Neural progenitor cell (in vitro differentiated cells): ENCODE measurements around the gene AKAP9. TPM values are rescaled to one million over a fixed set of nuclear protein-coding genes. Genes with fewer than 3 reads are reported as not detected.

ENCODE experiments used
- DNase-seq: peaks from one replicate; pipeline ENCODE4 v3.0.0-alpha.2; 2016; ENCODE audit warnings: low spot score
- H2AFZ ChIP-seq: fragments of 200-600 bp; sonication (generic); replicated peaks from 2 replicates; pipeline ENCODE4 v1.6.1; 2016; ENCODE audit warnings: antibody characterized with exemption
- H3F3A ChIP-seq: fragments of 200-600 bp; sonication (generic); 2 replicates; pipeline ENCODE4 v1.6.1; 2016; ENCODE audit warnings: antibody characterized with exemption, low read depth
- H3K27ac ChIP-seq: fragments of 200-600 bp; sonication (generic); 2 replicates; pipeline ENCODE4 v1.5.1; 2016; ENCODE audit warnings: mild to moderate bottlenecking
- H3K27me3 ChIP-seq: fragments of 200-600 bp; sonication (generic); 2 replicates; pipeline ENCODE4 v1.6.1; 2016; ENCODE audit warnings: mild to moderate bottlenecking, moderate library complexity
- H3K36me3 ChIP-seq: fragments of 200-600 bp; sonication (generic); 2 replicates; pipeline ENCODE4 v1.5.1; 2016
- H3K4me1 ChIP-seq: fragments of 200-600 bp; sonication (generic); 2 replicates; pipeline ENCODE4 v1.6.1; 2016; ENCODE audit warnings: mixed run types
- H3K4me2 ChIP-seq: fragments of 200-600 bp; sonication (generic); 2 replicates; pipeline ENCODE4 v1.6.1; 2016
- H3K4me3 ChIP-seq: fragments of 200-600 bp; sonication (generic); 2 replicates; pipeline ENCODE4 v1.5.1; 2016
- H3K79me2 ChIP-seq: fragments of 200-600 bp; sonication (generic); 2 replicates; pipeline ENCODE4 v1.6.1; 2016; ENCODE audit warnings: low read depth
- H3K9ac ChIP-seq: fragments of 200-600 bp; sonication (generic); 2 replicates; pipeline ENCODE4 v1.6.1; 2016
- H3K9me3 ChIP-seq: fragments of 200-600 bp; sonication (generic); 2 replicates; pipeline ENCODE4 v1.5.1; 2016; ENCODE audit warnings: low read depth
- H4K20me1 ChIP-seq: fragments of 200-600 bp; sonication (generic); 2 replicates; pipeline ENCODE4 v1.6.1; 2016; ENCODE audit warnings: low read depth
- H3K27ac Mint-ChIP-seq: 3 replicates; pipeline ENCODE4 v1.8.0; 2021; ENCODE audit warnings: mixed read lengths
- H3K27me3 Mint-ChIP-seq: 2 replicates; pipeline ENCODE4 v1.8.0; 2022; ENCODE audit warnings: low read depth, mild to moderate bottlenecking, inconsistent platforms, moderate library complexity, mixed read lengths; ENCODE audit not compliant: insufficient read depth
- H3K36me3 Mint-ChIP-seq: 3 replicates; pipeline ENCODE4 v1.8.0; 2021; ENCODE audit warnings: mixed read lengths
- H3K4me1 Mint-ChIP-seq: 3 replicates; pipeline ENCODE4 v1.8.0; 2021; ENCODE audit warnings: mixed read lengths
- H3K4me3 Mint-ChIP-seq: 3 replicates; pipeline ENCODE4 v1.8.0; 2021; ENCODE audit warnings: mild to moderate bottlenecking, moderate library complexity, mixed read lengths
- H3K9me3 Mint-ChIP-seq: 3 replicates; pipeline ENCODE4 v1.8.0; 2020; ENCODE audit warnings: mixed read lengths
- EZH2 ChIP-seq: fragments of 200-600 bp; sonication (generic); IDR thresholded peaks from 2 replicates; pipeline ENCODE4 v1.6.1; 2017; ENCODE audit warnings: antibody characterized with exemption, mild to moderate bottlenecking, moderate library complexity
- EZH2phosphoT487 ChIP-seq: fragments of 200-600 bp; sonication (generic); IDR thresholded peaks from 2 replicates; pipeline ENCODE4 v1.6.1; 2017; ENCODE audit warnings: antibody characterized with exemption
- total RNA-seq: library from RNA; depleted of rRNA; stranded (reverse); fragments of >200 nt; gene quantifications from 2 replicates; pipeline ENCODE4 v1.2.3, GENCODE V29; 2015; ENCODE audit warnings: low replicate concordance
- TF ChIP-seq, protein P1 (sequence below): fragments of 200-600 bp; sonication (generic); IDR thresholded peaks from 2 replicates; pipeline ENCODE4 v1.5.1; 2017; ENCODE audit warnings: antibody characterized with exemption, mild to moderate bottlenecking

Gene AKAP9
- total RNA-seq, 1 donor from 2014 or later, result 93.4 TPM

DNA sequence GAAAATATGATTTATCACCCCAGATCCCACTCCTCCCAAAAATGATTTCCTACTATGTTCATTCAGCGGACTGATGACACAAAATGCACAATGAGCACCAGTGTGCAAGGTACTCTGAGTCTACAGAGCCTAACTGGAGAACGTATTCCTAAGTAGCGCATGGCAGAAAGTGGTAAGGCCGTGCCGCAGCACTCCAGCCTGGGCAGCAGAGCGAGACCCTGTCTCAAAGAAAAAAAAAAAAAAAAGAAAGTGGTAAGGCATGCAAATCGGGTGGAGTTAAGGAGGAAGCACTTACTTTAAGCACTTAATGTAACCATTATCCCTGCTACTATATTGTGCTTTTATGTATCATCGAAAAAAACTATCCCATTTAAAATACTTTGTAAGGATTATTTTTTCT lies 168.2 kb downstream of the AKAP9 start:
- Mint-ChIP-seq H3K4me3 (no peak overlapping the region), H3K27me3 (no peaks in the 10 kb centered on the region), H3K36me3 (peaks cover 32% of the 10 kb centered on the region), H3K9me3 (no peaks in the 10 kb centered on the region), H3K4me1 (no peaks in the 10 kb centered on the region), H3K27ac (no peak overlapping the region)
- H3F3A ChIP-seq, result peaks cover 30% of the 10 kb centered on the region
- H3K4me3 ChIP-seq, result no peak overlapping the region
- H3K79me2 ChIP-seq, result no peaks in the 10 kb centered on the region
- peaks cover 23% of the 10 kb centered on the region for H3K36me3 ChIP-seq
- H3K4me2 ChIP-seq, result no peak overlapping the region
- TF ChIP-seq, protein P1, sequence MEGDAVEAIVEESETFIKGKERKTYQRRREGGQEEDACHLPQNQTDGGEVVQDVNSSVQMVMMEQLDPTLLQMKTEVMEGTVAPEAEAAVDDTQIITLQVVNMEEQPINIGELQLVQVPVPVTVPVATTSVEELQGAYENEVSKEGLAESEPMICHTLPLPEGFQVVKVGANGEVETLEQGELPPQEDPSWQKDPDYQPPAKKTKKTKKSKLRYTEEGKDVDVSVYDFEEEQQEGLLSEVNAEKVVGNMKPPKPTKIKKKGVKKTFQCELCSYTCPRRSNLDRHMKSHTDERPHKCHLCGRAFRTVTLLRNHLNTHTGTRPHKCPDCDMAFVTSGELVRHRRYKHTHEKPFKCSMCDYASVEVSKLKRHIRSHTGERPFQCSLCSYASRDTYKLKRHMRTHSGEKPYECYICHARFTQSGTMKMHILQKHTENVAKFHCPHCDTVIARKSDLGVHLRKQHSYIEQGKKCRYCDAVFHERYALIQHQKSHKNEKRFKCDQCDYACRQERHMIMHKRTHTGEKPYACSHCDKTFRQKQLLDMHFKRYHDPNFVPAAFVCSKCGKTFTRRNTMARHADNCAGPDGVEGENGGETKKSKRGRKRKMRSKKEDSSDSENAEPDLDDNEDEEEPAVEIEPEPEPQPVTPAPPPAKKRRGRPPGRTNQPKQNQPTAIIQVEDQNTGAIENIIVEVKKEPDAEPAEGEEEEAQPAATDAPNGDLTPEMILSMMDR, result no peak
- no peak for TF ChIP-seq EZH2
- no peak for TF ChIP-seq EZH2phosphoT487
- DNase-seq, result no peak
- H3K9ac ChIP-seq, result no peak overlapping the region
- no peaks in the 10 kb centered on the region for H4K20me1 ChIP-seq
- H3K27ac ChIP-seq, result peak overlapping the region; percentile 77
- H3K27me3 ChIP-seq, result no peaks in the 10 kb centered on the region
- no peaks in the 10 kb centered on the region for H3K9me3 ChIP-seq
- H2AFZ ChIP-seq, result no peak overlapping the region
- H3K4me1 ChIP-seq, result no peaks in the 10 kb centered on the region

DNA sequence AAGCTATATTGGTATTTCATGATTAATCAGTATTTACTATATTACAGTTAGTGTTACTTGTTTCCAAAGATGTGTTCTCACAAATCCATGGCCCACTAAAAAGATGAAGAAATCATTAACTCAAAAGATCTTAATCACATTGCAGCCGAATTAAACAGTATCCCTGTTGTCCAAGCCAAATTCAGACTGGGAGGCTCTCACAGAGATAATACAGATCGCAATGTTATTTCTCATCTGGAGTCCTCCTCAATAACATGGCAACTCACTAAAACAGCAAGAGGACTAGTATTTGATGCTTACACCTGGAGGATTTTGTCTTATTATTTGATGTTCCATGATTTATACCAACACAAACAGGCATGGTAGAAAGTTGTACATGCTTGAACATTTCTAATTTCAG lies 170.2 kb downstream of the AKAP9 start:
- Mint-ChIP-seq H3K4me1 (no peaks in the 10 kb centered on the region), H3K9me3 (no peaks in the 10 kb centered on the region), H3K4me3 (no peak overlapping the region), H3K27ac (no peak overlapping the region), H3K27me3 (no peaks in the 10 kb centered on the region), H3K36me3 (peaks cover 43% of the 10 kb centered on the region)
- peaks cover 3% of the 10 kb centered on the region for H4K20me1 ChIP-seq
- TF ChIP-seq EZH2 (no peak), EZH2phosphoT487 (no peak)
- TF ChIP-seq, protein P1, result no peak
- no peak overlapping the region for H3K4me3 ChIP-seq
- no peak overlapping the region for H2AFZ ChIP-seq
- no peaks in the 10 kb centered on the region for H3K4me1 ChIP-seq
- H3K27ac ChIP-seq, result no peak overlapping the region
- no peak for DNase-seq
- H3K9me3 ChIP-seq, result no peaks in the 10 kb centered on the region
- H3K36me3 ChIP-seq, result peaks cover 24% of the 10 kb centered on the region
- H3K27me3 ChIP-seq, result no peaks in the 10 kb centered on the region
- peaks cover 19% of the 10 kb centered on the region for H3K79me2 ChIP-seq
- H3F3A ChIP-seq, result peaks cover 30% of the 10 kb centered on the region
- H3K9ac ChIP-seq, result no peak overlapping the region
- H3K4me2 ChIP-seq, result no peak overlapping the region

DNA sequence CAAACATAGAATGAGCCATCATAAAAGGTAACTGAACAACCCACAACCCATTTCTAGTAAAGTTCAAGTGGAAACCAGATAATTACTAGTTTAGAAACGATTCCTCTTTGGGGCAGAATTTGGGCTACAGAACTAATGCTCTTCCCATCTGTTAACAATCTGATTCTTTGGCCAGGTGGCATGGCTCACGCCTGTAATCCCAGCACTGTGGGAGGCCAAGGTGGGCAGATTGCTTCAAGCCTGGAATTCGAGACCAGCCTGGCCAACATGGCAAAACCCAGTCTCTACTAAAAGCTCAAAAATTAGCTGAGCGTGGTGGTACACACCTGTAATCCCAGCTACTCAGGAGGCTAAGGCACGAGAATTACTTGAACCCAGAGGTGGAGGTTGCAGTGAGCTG lies 175.2 kb downstream of the AKAP9 start:
- no peaks in the 10 kb centered on the region for H3K27me3 ChIP-seq
- no peak overlapping the region for H3K4me3 Mint-ChIP-seq
- peaks cover 63% of the 10 kb centered on the region for H3K79me2 ChIP-seq
- no peak overlapping the region for H3K27ac Mint-ChIP-seq
- peaks cover 12% of the 10 kb centered on the region for H3F3A ChIP-seq
- H3K4me3 ChIP-seq, result no peak overlapping the region
- H2AFZ ChIP-seq, result no peak overlapping the region
- no peaks in the 10 kb centered on the region for H3K27me3 Mint-ChIP-seq
- no peak overlapping the region for H3K9ac ChIP-seq
- H3K9me3 ChIP-seq, result no peaks in the 10 kb centered on the region
- TF ChIP-seq EZH2, result no peak
- TF ChIP-seq, protein P1, result no peak
- TF ChIP-seq EZH2phosphoT487, result no peak
- H3K27ac ChIP-seq, result no peak overlapping the region
- no peak for DNase-seq
- peaks cover 57% of the 10 kb centered on the region for H3K36me3 Mint-ChIP-seq
- peaks cover 22% of the 10 kb centered on the region for H4K20me1 ChIP-seq
- no peak overlapping the region for H3K4me2 ChIP-seq
- peaks cover 22% of the 10 kb centered on the region for H3K36me3 ChIP-seq
- no peaks in the 10 kb centered on the region for H3K9me3 Mint-ChIP-seq
- H3K4me1 Mint-ChIP-seq, result peaks cover 6% of the 10 kb centered on the region
- H3K4me1 ChIP-seq, result no peaks in the 10 kb centered on the region
